Activated gamma-delta T cell (primary cell): ENCODE results near the gene PSMB1.

ENCODE experiments used
- DNase-seq: peaks from one replicate; lab custom pipeline; 2025; lab: John Stamatoyannopoulos, UW
- total RNA-seq, 2 donors: gene quantifications; one replicate each; lab custom pipeline; 2026; lab: John Stamatoyannopoulos, UW

The PSMB1 gene
- total RNA-seq = 115 to 126 reads per million in 2 donors

GRCh38 chr6:170552765-170553533, at the start of gene PSMB1:
Gene PSMB1, minus strand, starts transcription at chr6:170553307. Its CDS starts 65 bp downstream, at chr6:170553242.
- DNase-seq = peak; percentile 49

DNA sequence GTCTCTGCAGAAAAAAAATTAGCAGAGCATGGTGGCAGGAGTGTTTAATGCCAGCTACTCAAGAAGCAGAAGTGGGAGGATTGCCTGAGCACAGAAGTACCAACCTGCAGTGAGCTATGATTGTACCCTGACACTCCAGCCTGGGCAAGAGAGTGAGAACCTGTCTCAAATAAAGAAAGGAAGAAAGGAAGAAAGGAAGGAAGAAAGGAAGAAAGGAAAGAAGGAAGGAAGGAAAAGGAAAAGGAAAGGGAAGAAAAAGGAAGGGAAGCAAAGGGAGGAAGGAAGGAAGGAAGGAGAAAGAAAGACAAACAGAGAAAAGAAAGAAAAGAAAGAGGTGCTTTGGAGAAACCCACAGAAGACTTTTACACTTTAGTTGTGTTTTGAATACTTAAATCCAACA, 44.2 kb upstream of the PSMB1 start:
- no peak for DNase-seq

DNA sequence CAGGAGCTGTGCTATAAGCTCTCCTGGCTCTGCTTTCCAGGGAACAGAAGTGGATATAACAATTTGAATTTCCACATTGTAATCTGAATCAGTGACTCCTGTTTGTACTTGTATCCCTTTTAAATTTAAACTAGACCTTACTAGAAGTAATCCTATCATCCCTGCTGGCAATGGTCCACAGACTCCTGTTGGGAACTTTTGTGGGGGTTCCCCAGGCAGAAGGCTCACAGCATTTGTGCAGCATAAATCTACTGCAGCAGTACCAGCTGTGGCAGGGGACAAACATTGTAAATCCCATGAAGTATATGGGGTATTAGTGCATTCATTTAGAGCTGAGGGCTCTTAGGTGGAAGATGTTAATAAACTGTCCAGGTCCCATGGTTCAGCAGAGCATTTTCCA, 43.3 kb upstream of the PSMB1 start:
- no peak for DNase-seq

DNA sequence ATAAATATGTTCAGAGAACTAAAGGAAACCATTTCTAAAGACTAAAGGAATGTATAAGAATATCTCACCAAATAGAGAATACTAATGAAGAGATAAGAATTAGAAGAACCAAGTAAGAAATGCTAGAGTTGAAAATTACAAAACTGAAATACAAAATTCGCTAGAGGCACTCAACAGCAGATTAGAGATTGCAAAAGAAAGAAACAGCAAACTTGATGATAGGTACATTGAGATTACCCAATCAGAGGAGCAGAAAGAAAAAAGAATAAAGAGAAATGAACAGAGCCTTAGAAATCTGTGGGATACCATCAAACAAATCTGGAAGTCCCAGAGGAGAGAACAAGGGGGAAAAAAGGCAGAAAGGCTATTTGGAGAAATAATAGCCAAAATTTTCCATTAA, 37.6 kb upstream of the PSMB1 start:
- no peak for DNase-seq

- DNase-seq = no peak
Measured at GRCh38 chr6:170584954-170585498, 31.9 kb upstream of the PSMB1 start.

DNA sequence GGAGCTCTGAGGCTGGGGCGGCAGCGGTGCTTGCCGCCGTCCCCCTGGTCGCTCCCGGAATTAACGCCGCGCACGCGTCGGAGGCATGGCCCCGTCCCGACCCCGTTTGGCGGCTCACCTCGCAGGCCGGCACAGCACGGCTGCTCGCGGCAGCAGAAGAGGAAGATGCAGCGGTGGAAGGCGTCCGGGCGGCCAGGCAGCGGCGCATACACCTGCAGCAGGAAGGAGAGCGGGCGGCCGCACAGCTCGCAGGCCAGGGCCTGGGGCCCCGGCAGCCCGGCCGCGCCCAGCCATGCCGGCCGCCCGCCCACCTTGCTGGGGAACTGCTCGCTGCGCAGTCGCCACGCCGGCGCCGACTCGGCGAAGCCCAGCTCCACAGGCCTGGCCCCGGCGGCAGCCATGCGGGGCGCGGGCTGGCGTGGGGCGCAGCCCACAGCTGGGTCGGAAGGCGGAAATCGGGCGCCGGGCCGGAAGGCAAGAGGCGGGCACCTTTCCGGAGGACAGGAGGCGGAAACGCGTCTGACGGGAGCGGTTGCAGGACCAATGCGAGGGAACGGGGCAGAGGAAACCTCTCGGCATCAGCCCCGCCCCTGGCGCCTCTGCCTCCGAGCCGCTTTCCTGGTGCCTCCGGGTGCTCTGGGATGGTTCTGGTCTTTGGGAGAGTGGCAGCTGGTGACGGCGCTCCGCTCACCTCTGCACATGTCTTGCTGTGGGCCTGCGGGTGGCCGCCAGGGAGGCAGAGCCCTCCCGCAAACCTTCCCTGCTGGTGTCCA, 31.3 kb upstream of the PSMB1 start, which contains the start of gene PDCD2:
Gene PDCD2, minus strand, starts transcription at position 457 of the 773 bp plus-strand sequence. Its CDS starts 56 bp downstream, at position 401.
- DNase-seq = peak; percentile 81

- DNase-seq = no peak
Measured at GRCh38 chr6:170583756-170584180, 30.7 kb upstream of the PSMB1 start.

DNA sequence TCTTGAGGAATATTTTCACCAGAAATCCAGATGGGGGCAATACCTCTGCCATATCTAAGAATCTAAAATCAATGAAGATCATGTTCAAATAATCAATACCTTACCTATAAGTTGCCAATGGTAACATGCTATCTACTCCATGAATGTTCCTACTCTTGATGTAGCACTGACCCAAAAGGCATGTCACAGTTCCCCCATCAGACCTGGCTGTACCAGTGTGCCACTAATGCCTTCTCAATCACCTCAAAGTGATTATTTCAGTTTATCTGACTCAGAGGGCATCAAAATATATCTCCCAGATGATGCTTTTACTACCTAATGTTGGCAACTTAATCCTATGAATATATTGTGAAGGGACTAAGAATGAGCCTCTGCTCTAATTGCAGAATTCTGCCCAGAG, 25.8 kb upstream of the PSMB1 start:
- no peak for DNase-seq

- no peak for DNase-seq
Measured at GRCh38 chr6:170575250-170575649, 22.1 kb upstream of the PSMB1 start.

- no peak for DNase-seq
Measured at GRCh38 chr6:170572704-170573466, 19.8 kb upstream of the PSMB1 start.

DNA sequence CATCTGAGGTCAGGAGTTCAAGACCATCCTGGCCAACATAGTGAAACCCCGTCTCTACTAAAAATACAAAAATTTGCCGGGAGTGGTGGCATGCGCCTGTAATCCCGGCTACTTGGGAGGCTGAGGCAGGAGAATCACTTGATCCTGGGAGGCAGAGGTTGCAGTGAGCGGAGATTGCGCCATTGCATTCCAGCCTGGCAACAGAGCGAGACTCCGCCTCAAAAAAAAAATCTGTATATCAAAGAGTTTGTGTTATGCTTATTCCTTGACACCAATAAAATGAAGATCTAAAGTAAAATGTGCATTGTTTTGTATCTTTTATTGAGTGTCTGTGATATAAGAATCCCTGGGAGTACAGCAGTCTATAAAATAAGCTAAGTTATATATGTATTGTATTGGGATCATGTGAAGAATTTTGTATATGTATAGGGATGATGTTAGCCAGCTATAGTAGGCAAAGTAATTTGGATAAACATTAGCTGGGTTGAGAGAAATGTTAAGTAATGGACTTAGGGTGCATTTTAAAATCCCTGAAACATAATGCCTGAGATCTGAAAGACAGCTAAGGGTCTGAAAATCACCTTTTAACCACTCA, 11.9 kb upstream of the PSMB1 start:
- no peak for DNase-seq

DNA sequence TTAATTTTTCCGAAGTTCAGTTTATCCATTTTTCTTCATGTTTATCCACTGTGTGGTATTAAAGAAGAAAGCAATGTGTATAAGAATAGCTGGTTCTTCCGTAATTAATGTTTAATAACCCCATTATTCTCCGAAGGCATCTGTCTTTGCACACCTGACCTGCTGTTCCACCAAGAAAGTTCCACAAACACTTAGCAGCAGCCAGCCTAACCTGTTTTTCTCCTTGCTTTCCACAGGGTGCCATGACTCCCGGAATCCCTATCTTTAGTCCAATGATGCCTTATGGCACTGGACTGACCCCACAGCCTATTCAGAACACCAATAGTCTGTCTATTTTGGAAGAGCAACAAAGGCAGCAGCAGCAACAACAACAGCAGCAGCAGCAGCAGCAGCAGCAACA, 8.4 kb upstream of the PSMB1 start:
- DNase-seq = no peak

DNA sequence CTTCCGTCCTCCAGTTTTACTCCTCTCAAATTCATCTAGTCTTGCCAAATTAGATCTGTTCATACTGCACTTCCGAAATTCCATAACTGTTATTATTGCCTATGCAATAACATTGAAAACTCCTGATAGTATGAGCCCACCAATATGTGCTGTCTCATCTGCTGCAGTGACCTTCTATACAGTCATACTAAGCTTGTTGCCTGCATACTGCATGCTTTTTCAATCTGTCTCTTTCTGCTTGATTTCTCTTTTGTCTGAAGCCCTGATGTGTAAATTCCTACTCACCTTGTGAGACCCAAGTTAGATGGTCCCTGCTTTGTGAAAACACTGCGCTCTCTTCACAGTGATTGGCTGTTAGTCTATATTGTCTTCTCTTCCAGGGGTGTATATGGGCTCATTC, 2.2 kb upstream of the PSMB1 start:
- no peak for DNase-seq

- DNase-seq = no peak
Measured at GRCh38 chr6:170554796-170555137, 1.7 kb upstream of the PSMB1 start.

- DNase-seq = peak; percentile 84
Measured at GRCh38 chr6:170554013-170554795, 1.1 kb upstream of the PSMB1 start, which contains the start of gene TBP. Gene TBP, plus strand, starts transcription at chr6:170554369. Its CDS starts 2,661 bp downstream, at chr6:170557030.

- no peak for DNase-seq
Measured at GRCh38 chr6:170553534-170554012, 466 bp upstream of the PSMB1 start.

DNA sequence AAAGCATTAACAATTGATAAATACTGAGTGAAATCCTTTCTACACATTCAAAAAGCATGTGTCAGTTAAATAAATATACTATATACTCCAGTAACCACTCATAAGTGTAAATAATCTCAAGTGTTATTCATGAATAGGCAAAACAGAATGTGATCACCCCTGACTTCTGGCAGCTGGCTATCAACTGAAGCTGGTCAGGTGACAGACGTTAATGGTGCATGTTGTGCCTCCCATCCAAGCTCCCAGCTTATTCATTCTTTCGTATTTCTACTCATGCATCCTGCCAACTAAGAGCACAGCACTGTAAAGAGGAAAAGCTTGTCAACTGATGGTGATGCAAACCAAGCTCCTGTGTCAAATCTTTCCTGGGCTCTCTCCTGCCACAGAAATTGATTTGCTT, 7.7 kb downstream of the PSMB1 start:
- DNase-seq = no peak

DNA sequence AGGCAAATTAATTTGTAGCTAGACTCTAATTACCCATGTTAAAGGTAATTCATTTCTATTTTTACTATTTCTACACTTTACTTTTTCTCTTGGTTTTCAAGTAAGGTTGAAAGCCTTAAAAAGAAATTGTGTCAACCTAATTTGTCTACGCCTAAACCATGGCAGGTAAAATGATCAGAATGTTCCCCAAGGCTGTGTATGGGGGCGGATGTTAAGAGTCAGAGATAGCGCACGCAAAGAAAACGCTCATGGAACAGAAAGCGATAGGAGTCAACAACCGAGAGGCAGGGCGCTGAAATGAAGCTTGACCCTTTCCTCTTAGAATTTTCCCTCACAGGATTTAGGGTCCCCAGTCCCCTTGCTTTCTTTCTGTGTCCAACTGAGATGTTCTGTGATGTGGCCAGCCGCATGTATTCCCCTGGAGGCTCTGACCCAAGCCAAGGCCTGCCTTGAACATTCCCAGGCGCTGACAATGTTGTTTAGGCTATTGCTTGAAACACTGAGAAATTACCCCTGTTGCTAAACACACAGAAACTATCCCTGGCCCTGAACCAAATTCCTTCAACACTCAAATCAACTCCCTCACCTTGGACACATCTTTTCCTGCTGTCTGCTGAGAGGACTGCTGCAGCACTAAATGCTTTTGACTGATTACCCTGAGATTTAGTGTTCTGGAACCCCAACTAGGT, 10.9 kb downstream of the PSMB1 start:
- no peak for DNase-seq

DNA sequence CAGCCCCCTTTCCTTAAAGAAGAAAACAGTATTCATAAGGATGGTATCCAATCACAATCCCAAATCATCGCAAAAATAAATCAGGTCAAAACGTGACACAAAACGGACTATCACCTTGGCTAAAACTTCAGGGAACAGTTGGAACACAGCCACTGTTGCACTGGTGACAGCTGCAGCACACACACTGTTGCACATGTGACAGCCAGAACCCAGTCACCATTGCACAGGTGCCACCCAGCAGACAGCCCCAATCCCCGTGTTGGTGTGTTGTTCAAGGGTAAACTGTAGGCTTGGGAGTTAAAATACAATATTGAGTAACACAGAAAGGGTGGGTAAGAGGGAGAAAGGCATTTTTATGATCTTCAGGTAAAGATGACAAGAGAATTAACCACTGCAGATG, 15.8 kb downstream of the PSMB1 start:
- DNase-seq = no peak

GRCh38 chr6:170536671-170537070, 16.4 kb downstream of the PSMB1 start:
- DNase-seq = no peak
